HG03196 (cell line): ENCODE measurements around the gene CPXM2.

Experiments
- ATAC-seq: cut with Tn5 transposase; IDR thresholded peaks from one replicate; pipeline ENCODE4 v1.9.1; 2021; ENCODE audit not compliant: unreplicated experiment

The CPXM2 gene

DNA sequence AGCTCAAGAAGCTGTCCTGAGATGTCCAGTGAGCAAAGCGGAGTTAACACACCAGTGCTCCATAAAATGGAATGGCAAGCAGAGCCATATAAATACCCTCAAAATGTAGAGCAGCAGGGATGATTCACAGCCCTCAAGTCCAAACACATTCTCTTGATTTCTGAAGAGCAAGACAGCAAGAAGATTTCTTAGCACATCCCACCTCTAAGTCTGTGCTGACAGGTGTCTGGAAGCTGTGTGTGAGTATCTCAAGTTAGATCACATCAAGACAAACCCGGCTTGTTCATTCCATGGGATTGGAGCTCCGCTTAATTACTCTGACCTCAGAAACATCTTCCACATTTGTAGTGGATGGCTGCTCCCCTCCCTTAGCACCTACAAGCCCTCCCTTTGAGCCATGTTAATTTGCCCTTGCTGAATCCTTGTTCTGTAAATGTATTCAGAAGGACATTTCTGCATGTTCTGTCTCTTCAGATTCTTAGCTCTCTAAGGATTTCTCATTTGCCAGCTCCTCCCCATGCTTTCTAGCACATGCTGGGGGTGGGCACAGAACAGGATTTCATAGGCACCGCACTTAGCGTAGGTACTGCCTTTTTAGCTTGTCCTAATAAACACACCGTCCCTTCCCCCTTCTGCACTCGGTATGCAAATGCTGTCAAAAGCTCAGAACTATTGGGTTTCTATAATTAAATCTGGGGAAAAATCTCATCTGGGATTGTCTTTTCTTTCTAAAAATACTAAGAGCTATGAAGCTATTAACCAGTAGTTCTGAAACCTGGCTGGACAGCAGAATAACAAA is 112.7 kb downstream of the CPXM2 start:
- no peak for ATAC-seq

DNA sequence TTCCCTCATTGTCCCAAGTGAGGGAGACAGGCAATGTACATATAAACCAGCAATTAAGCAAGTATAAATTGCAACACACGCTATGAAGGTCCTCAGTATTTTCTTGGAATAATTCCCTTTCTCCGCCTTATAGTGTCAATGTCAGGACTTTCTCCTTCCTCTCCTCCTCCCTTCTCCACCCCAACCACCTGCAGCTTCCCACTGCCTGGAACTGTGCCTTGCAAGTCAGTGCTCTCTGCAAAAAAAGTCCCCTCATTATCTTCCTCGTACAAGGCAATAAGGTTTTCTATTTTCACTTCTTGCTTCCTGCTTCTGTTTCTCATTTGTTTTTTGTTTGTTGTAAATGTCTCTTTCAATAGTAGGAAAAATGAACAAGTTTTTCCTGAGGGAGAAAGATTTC is 113.7 kb downstream of the CPXM2 start:
- ATAC-seq, result no peak

DNA sequence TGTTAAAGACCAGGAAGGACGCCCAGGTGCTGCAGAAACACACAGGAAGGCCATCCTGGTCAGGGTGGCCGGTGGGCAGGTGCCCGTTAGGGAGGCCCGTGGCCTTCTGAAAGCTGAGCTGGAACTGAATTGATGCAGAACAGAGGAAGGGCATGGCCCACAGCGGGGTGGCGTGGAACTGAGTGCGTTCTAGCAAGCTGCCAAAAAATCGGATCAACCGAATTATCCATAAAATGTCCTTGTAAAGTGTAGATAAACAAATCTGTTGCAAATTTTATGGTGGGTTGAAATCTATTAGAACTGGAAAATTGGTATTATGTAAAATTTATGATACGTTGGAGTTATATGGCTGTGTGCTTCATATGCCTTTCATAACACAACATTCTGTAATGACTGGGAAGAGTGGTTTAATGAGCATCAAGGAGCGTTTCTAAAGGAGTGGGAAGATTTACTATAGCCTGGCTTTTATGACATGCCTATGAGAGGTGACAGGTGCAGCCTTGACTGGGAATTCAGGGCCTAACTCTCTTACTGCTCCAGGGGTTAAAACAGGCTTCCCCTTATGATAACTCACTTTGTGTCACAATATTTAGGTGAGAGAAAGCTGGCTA is 117.4 kb downstream of the CPXM2 start:
- no peak for ATAC-seq

DNA sequence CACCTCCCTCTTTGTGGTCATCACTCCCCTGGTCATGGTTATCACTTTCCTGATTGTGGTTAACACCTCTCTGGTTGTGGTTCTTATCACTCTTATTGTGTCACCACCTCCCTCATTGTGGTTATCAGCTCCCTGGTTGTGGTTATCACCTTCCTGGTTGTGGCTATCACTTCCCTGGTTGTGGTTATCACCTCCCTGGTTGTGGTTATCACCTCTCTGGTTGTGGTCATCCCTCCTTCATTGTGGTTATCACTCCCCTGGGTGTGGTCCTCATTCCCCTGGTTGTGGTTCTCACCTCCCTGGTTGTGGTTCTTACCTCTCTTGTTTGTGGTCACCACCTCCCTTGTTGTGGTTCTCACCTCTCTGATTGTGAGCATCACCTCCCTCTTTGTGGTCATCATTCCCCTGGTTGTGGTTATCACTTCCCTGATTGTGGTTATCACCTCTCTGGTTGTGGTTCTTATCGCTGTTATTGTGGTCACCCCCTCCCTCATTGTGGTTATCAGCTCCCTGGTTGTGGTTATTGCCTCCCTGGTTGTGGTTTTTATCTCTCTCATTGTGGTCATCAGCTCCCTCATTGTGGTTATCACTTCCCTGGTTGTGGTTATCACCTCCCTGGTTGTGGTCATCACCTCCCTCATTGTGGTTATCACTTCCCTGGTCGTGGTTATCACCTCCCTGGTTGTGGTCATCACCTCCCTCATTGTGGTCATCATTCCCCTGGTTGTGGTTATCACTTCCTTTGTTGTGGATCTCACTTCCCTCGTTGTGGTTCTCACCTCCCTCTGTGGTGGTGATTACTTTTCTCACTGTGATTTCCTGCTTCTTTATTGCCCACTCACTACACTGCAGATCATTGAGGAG is 118.7 kb downstream of the CPXM2 start:
- no peak for ATAC-seq

DNA sequence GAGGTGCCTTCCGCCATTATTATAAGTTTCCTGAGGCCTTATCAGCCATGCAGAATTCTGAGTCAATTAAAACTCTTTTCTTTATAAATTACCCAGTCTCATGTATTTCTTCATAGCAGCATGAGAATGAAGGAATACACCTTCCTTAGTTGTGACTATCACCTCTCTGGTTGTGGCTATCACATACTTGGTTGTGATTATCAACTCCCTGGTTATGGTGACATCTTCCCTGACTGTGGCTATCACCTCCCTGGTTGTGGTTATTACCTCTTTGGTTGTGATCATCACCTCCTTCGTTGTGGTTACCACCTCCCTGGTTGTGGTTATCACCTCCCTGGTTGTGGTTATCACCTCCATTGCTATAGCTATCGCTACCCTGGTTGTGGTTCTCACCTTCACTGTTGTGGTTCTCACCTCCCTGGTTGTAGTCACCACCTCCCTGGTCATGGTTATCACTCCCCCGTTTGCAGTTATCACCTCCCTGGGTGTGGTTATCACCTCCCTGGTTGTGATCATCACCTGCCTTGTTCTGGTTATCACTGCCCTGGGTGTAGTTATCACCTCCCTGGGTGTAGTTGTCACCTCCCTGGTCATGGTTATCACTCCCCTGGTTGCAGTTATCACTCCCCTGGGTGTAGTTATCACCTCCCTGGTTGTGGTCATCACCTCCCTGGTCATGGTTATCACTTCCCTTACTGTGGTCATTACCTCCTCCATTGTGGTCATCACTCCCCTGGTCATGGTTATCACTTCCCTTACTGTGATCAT is 119.5 kb downstream of the CPXM2 start:
- no peak for ATAC-seq

DNA sequence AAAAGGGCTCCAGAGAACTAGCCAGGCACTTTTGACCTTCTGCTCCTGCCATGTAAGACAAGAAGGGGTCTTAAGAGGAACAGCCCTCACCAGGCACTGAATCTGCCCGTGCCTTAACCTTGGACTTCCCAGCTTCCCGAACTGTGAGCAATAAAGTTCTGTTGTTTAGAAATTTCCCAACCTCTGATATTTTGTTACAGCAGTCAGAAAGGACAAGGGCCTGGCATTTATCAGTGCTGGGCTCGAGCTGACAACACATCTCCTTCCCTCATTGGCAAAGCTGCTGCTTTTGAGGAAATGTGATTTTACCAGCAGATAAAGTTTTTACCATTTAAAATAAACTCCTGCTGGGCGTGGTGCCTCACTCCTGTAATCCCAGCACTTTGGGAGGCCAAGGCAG is 122.0 kb downstream of the CPXM2 start:
- ATAC-seq, result no peak

DNA sequence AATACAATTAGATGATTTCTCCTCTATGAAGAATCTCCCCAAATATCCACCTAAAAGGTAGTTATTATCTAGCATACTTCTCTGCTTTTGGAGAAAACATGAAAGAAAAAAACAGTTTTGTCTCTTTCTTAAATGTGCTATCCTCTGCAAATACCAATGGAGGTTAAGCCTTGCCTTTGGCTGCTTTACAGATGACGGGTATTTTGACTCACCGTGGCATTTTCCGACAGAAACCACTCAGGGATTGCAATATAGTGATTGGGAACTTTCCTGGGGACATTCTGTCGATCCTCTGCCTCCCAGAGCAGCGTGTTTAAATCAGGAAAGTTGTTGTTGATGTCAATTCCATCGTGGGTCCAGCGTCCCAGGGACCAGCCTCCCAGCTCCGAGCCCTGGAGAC is 124.8 kb downstream of the CPXM2 start:
- ATAC-seq, result no peak

DNA sequence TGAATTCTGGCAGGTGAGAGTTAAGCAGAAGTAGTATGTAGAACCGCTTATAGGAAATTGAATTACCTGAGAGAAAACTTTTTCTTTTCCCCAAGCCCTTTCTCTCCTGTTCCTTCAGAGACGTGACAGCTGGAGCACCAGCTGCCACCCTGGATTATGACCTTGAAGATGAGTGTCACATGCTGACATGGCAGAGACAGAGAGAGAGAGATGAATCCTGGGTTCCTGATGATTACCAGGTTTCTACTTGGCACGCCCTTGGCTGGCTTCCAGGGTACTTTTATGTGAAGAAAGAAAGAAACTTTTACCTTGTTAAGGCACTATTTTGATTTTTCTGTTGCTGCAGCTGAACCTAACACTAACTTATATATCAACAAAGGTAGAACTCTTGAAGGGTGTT is 125.6 kb downstream of the CPXM2 start:
- no peak for ATAC-seq

DNA sequence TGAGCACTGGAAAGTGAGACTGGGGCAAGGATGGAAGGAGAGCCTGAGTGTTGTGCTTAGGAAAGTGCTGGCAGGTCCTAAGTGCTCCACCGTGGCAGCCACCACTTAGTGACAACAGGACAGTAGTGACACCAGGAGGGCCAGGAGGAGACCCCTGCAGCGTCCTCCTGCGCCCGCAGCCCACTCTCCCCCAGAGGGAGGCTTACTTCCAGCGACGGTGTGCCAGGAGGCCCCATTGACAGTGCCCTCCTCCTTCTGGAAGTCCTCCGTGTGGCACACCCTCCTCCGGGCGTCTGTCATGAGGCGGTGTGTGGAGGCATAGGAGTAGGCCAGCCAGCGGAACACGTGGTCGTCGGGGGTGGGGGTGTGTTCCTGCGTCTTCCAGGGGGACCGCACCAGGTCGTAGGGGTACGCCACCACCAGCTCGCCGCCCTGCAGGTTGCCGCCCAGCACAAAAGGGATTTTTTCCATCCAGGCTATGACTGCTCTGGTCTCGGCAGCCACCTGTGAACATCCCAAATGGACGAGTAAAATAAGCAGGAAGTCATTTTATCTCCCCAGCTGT is 129.9 kb downstream of the CPXM2 start:
- ATAC-seq, result no peak

DNA sequence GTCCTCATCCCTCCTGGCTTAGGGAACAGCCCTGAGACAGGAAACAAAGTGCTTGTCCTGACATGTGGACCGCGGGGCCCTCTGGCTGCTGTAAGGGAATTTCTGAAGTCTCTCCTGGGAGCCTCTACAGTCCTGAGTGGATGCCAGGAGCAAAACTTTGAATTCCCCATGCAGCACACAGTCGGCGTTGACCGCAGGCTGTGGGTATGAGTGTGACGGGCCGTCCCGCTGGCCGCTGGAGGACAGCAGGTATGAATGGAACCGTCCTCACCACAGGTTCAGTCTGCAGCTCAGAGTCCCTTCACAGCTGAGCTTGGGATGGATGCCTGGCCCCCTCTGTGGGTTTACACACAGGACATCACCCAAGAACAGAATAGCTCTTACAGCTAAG is 130.6 kb downstream of the CPXM2 start:
- no peak for ATAC-seq

DNA sequence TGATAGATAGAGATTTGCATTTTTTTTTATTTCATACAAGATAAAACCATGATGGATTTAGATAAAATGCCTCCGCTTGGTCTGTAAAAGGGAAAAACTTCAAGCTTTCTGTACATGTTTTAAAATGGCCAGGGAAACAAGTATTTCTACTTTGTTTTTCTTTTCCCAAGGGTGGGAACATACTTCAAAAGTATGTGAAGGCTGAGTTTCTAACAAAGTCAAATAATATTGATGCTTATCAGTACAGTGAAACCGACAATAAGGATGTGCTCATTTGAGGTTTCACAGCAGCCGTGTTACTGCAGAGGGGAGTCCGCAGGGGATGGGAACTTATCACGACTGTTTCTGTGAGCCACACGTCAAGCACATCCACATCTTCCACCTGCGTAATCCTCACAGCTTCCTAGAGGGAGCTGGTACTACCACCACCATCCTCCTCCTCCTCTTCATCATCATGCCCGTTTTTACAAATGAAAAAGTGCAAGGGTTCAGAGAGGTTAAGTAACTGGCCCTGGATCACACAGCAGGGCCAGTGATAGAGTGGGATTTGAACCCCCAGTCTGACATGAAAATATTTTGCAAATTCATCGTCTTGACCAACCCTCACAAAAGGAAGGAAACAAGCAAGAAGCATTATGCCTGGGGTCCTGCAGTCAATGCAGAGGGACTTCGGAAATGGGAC is 131.1 kb downstream of the CPXM2 start:
- no peak for ATAC-seq

DNA sequence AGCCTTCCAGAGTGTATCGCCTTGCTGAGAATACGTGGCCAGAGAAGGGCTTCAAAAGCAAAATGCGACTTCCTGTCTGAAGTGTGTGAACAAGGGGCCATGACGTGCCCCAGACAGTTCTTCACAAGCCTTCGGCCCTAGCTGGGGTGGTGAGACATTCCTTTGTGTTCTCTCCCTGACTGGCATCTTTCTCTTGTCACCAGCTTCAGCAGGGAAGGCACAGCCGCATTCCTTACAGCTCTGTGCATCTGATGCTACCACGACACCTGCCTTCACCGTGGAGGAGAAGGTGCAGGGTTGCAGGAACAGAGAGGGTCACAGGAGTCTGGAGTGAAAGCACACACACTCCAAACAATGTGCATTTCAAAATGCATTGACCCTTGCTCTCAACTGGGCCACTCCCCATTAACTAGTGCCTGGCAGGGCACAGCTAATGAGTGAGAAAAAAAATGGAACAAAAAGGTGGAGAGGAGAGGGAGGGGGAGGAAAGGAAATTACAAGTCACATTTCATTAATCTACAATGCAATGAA is 132.0 kb downstream of the CPXM2 start:
- no peak for ATAC-seq

DNA sequence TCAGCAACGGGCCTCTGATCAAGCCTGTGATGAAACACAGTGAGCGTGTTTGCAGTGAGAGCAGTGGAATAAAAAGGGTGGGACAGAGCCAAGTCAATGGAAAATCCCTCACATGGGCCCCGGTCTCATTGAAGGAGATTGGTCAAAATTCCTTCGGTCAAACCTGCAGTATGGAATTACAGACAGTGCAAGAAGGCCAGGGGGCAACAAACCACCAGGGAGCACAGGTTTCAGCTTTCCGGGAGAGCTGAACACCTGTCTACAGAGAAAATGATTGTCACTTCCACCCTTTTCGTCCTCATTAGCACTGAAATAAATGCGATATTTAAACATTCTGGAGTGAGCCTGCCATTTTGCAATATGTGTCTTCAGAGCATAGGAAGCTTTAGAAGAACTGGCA is 132.6 kb downstream of the CPXM2 start:
- ATAC-seq, result no peak

DNA sequence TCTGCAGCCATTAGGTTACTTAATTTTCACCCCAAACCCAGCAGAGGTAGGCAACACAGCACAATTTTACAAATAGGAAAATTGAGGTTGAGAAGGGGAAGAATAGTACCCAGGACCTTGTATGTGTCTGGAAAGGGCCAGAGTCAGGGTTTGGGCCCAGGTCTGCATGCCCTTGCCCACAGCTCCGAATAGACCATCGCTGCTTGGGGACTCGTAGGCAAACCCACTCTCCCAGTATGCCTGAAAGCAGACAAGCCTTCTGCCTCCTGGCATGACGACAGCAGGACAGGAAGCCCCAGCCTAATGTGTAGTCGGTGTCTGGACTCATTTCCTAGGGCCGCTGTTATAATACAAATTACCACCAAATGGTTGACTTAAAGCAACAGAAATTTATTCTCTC is 133.8 kb downstream of the CPXM2 start:
- no peak for ATAC-seq

DNA sequence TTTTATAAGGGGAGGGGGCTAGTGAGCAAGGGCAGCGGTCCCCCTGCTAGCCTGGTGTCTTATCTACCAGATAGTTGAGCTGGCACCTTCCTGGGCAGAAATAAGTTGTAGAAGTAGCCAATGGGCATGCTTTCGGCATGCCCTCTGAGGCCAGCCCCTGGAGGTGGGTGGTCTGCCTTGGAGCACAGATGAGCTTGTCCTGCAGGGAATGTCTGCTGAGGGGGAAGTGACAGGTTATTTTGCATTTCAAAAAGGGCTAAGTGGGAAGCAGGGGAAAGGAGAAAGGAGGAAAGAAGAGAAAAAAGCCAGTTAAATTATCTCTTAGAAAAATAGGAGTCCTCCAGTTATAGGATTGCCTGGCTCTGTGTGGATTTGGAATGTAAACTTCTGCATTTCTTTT is 136.5 kb downstream of the CPXM2 start:
- ATAC-seq, result no peak

DNA sequence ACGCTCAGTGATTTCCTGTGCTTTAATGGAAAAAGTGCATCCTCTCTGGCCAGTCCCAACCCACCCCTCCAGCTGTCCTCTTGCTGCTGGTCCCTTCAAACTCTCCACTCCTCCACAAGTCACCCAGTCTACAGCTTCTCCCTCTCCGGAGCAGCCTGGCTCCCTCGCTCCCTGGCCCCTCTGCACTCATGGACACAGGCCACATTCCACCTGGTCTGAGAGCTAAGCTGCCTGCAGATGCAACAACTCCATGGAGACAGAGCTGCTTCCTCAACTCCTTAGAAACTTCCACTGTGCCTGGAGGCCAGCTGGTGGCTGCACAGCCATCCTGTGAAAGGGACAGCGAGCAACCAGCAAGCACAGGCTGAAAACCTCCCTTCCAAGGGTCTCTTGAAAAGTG is 137.5 kb downstream of the CPXM2 start:
- no peak for ATAC-seq

DNA sequence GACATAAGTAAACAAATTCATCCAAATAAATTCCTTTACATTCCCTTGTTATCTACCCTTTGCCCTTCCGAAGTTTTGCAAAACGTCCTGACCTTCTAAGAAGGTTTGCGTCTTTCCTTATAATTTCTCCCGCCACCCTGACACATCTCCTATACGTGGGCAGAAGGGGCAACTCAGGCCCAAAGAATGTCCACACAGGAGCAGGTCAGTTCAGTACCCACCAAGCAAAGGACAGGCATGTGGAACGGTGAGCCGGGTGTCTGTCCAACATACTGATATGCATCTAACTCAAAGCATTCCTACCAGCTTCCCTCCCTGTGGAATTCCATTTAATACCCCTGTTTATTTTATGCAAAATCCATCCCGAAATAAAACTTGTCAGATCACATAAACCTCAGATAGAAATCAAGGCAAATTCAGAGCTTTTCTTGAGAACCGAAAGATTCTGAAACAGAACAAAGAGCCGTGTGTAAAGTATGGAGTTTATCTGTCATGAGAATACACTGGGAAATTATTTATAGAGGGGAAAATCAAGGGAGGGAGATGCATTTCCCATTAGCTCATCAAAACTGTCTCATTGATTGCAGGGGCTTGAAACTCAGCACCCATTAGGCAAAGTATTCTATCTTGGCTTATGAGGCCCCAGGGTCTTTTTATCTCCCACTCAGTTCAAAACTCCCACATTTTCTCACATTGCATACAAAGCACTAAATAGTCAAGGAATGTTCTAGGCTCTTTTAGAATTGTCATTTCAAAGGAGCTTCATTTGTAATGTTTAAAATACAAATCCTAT is 140.1 kb downstream of the CPXM2 start:
- no peak for ATAC-seq

DNA sequence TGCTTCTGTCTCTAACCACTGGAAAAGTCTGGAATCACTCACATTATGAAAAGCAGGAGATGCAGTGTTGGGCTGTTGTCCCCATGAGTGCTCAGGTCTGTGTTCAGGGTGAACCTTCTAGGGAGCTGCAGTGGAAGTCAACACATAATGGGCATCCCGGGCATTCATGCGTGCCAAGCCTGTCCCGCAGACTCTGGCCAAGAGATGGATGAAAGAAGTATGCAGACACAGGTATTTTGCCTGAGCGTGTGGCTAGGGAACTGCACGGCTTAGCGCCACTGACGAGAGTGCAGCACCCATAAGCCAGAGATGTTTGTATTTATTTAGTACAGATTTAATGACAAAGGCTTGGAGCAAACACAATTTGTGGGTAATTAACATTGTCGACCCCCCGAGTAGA is 140.7 kb downstream of the CPXM2 start:
- ATAC-seq, result no peak

DNA sequence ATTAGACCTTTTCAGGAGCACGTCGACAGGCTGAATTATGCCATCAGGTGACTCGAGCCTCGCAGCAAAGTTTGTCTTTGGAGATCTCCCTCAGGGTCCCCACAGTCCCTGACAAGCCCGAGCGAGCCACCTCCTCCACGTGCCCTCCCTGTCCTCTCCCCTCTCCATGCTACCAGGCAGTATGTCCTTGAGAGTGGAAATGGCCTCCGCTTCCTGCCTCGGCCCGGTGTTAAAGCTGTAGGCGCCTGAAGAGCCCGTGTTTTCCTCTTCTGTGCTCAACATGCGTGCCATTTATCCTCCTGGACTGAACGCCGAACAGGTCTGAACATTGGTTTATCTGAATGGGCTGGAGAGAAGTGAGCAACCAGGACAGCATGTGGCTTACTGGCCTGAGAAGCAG is 142.9 kb downstream of the CPXM2 start:
- ATAC-seq, result no peak
